GM23248 (cell line): ENCODE results near the gene CACHD1. TPM values are rescaled to one million over a fixed set of nuclear protein-coding genes. Genes with fewer than 3 reads are reported as not detected.

ENCODE experiments used
- DNase-seq: peaks from one replicate; pipeline ENCODE4 v3.0.0-alpha.2; 2015
- H2AFZ ChIP-seq: fragments of 200-600 bp; sonication (generic); 2 replicates; pipeline ENCODE4 v1.6.1; 2016; ENCODE audit warnings: antibody characterized with exemption
- H3F3A ChIP-seq: fragments of 200-600 bp; sonication (generic); 2 replicates; pipeline ENCODE4 v1.6.1; 2016; ENCODE audit warnings: mild to moderate bottlenecking, antibody characterized with exemption, mixed run types; ENCODE audit not compliant: insufficient read depth
- H3K27ac ChIP-seq: fragments of 200-600 bp; sonication (generic); 2 replicates; pipeline ENCODE4 v1.5.1; 2016; ENCODE audit warnings: mild to moderate bottlenecking
- H3K27me3 ChIP-seq: fragments of 200-600 bp; sonication (generic); replicated peaks from 2 replicates; pipeline ENCODE4 v1.6.1; 2016; ENCODE audit warnings: mild to moderate bottlenecking; ENCODE audit not compliant: insufficient read depth
- H3K36me3 ChIP-seq: fragments of 200-600 bp; sonication (generic); 2 replicates; pipeline ENCODE4 v1.6.1; 2016; ENCODE audit warnings: low read depth, mild to moderate bottlenecking
- H3K4me1 ChIP-seq: fragments of 200-600 bp; sonication (generic); 2 replicates; pipeline ENCODE4 v1.6.1; 2016; ENCODE audit warnings: mild to moderate bottlenecking; ENCODE audit not compliant: insufficient read depth
- H3K4me2 ChIP-seq: fragments of 200-600 bp; sonication (generic); one replicate; pipeline ENCODE4 v1.6.1; 2016; ENCODE audit warnings: mild to moderate bottlenecking; ENCODE audit not compliant: unreplicated experiment
- H3K4me3 ChIP-seq: fragments of 200-600 bp; sonication (generic); 2 replicates; pipeline ENCODE4 v1.5.1; 2016; ENCODE audit warnings: mild to moderate bottlenecking
- H3K79me2 ChIP-seq: fragments of 200-600 bp; sonication (generic); 2 replicates; pipeline ENCODE4 v1.6.1; 2016; ENCODE audit warnings: mild to moderate bottlenecking; ENCODE audit not compliant: insufficient read depth
- H3K9ac ChIP-seq: fragments of 200-600 bp; sonication (generic); 2 replicates; pipeline ENCODE4 v1.6.1; 2016; ENCODE audit warnings: mild to moderate bottlenecking
- H3K9me2 ChIP-seq: fragments of 200-600 bp; sonication (generic); 2 replicates; pipeline ENCODE4 v1.6.1; 2016; ENCODE audit warnings: mixed run types, mild to moderate bottlenecking, moderate library complexity; ENCODE audit not compliant: insufficient read depth
- H3K9me3 ChIP-seq: fragments of 200-600 bp; sonication (generic); one replicate; pipeline ENCODE4 v1.6.1; 2017; ENCODE audit warnings: low read depth
- H4K20me1 ChIP-seq: fragments of 200-600 bp; sonication (generic); 2 replicates; pipeline ENCODE4 v1.6.0; 2016; ENCODE audit not compliant: insufficient read depth
- EZH2 ChIP-seq: fragments of 200-600 bp; sonication (generic); IDR thresholded peaks from 2 replicates; pipeline ENCODE4 v1.6.1; 2018; ENCODE audit warnings: antibody characterized with exemption, mild to moderate bottlenecking; ENCODE audit not compliant: insufficient read depth, poor library complexity, severe bottlenecking
- EZH2phosphoT487 ChIP-seq: fragments of 200-600 bp; sonication (generic); IDR thresholded peaks from 2 replicates; pipeline ENCODE4 v1.6.1; 2018; ENCODE audit warnings: antibody characterized with exemption, moderate library complexity, mild to moderate bottlenecking, low read depth; ENCODE audit not compliant: insufficient read depth
- WGBS, 2 experiments: methylation state at CpG; one replicate each; pipeline ENCODE4 v1.1.6; 2015 to 2017; ENCODE audit warnings: low lambda C conversion rate in 2 of 2, low coverage in 1 of 2; ENCODE audit errors: missing lambda C conversion rate in 2 of 2; 5-methylcytosine and 5-hydroxymethylcytosine counted together
- in situ Hi-C: fragments of 300-500 bp; cut with MboI; formaldehyde crosslinking; loops from 2 replicates; pipeline ENCODE4 v1.15.0; 2020
- polyA plus RNA-seq: library from polyadenylated mRNA; unstranded; fragments of >200 nt; fragmentation: Nextera tagmentation; extraction: Ambion mirVana; gene quantifications from 2 replicates; pipeline ENCODE4 v1.2.1, GENCODE V29; 2016
- total RNA-seq: library from RNA; depleted of rRNA; stranded (reverse); fragments of >200 nt; shearing (Covaris generic); gene quantifications from 2 replicates; pipeline ENCODE4 v1.2.3, GENCODE V29; 2014

Gene CACHD1
- total and polyA plus RNA-seq, 2 experiments from 2014 or later = 1.9 to 9.3 TPM

GRCh38 chr1:64482720-64483119, 12.8 kb downstream of the CACHD1 start:
- Histone ChIP-seq H4K20me1 (no peaks in the 10 kb centered on the region), H3K4me3 (no peak overlapping the region), H3F3A (no peaks in the 10 kb centered on the region), H3K27me3 (no peaks in the 10 kb centered on the region), H3K9me3 (no peaks in the 10 kb centered on the region), H3K9ac (no peak overlapping the region), H3K79me2 (peaks cover 12% of the 10 kb centered on the region; the same call in 1 of the 2 replicates), H2AFZ (no peak overlapping the region), H3K36me3 (no peaks in the 10 kb centered on the region), H3K27ac (no peak overlapping the region), H3K4me2 (no peak overlapping the region), H3K9me2 (no peaks in the 10 kb centered on the region), H3K4me1 (no peaks in the 10 kb centered on the region)
- peak; percentile 21 for DNase-seq
- in situ Hi-C loops = no loop called here
- no peak for TF ChIP-seq EZH2
- no peak for TF ChIP-seq EZH2phosphoT487
- WGBS, 2 experiments = 86 to 100% methylated on average over 1 of the region's 1 CpG

GRCh38 chr1:64483731-64484414, 13.9 kb downstream of the CACHD1 start:
- DNase-seq = no peak
- Histone ChIP-seq H3K4me2 (no peak overlapping the region), H3K9ac (no peak overlapping the region), H3K9me2 (no peaks in the 10 kb centered on the region), H3K79me2 (peaks cover 3% of the 10 kb centered on the region; the same call in 1 of the 2 replicates), H3K4me1 (no peaks in the 10 kb centered on the region), H3F3A (no peaks in the 10 kb centered on the region), H4K20me1 (no peaks in the 10 kb centered on the region), H3K4me3 (no peak overlapping the region), H2AFZ (no peak overlapping the region), H3K9me3 (no peaks in the 10 kb centered on the region), H3K36me3 (no peaks in the 10 kb centered on the region), H3K27ac (no peak overlapping the region), H3K27me3 (no peaks in the 10 kb centered on the region)
- in situ Hi-C loops = no loop called here
- TF ChIP-seq EZH2 (no peak), EZH2phosphoT487 (no peak)
- 91 to 95% methylated on average over 7 of the region's 7 CpGs for WGBS, 2 experiments

DNA sequence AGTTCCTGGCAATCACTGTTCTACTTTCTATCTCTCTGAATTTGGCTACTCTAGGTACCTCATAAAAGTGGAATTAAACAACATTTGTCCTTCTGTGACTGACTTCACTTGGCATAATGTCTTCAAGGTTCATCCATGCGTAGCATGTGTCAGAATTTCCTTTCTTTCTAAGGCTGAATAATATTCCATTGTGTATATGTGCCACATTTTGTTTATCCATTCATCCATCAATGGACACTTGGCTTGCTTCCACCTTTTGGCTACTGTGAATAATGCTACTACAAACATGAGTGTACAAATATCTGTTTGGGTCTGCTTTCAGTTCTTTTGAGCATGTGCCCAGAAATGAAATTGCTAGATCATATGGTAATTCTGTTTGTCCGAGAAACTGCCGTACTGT, 14.7 kb downstream of the CACHD1 start:
- H3K27me3 ChIP-seq = no peaks in the 10 kb centered on the region
- H2AFZ ChIP-seq = no peak overlapping the region
- no peaks in the 10 kb centered on the region; the same call in 1 of the 2 replicates for H3K79me2 ChIP-seq
- no peaks in the 10 kb centered on the region for H3K9me3 ChIP-seq
- H3K27ac ChIP-seq = no peak overlapping the region
- no peaks in the 10 kb centered on the region for H3K4me1 ChIP-seq
- H3K9ac ChIP-seq = no peak overlapping the region
- no peaks in the 10 kb centered on the region for H3K36me3 ChIP-seq
- no peaks in the 10 kb centered on the region for H4K20me1 ChIP-seq
- no peak for DNase-seq
- no peaks in the 10 kb centered on the region for H3K9me2 ChIP-seq
- TF ChIP-seq EZH2 (no peak), EZH2phosphoT487 (no peak)
- 69 to 72% methylated on average over 3 of the region's 3 CpGs for WGBS, 2 experiments
- H3F3A ChIP-seq = no peaks in the 10 kb centered on the region
- no peak overlapping the region for H3K4me3 ChIP-seq
- no peak overlapping the region for H3K4me2 ChIP-seq
- in situ Hi-C loops = no loop called here

GRCh38 chr1:64486193-64486592, 16.3 kb downstream of the CACHD1 start:
- Histone ChIP-seq H3K4me2 (no peak overlapping the region), H3F3A (no peaks in the 10 kb centered on the region), H3K4me3 (no peak overlapping the region), H3K9me3 (no peaks in the 10 kb centered on the region), H3K36me3 (no peaks in the 10 kb centered on the region), H4K20me1 (no peaks in the 10 kb centered on the region), H3K9me2 (no peaks in the 10 kb centered on the region), H3K79me2 (no peaks in the 10 kb centered on the region; the same call in 1 of the 2 replicates), H3K27ac (no peak overlapping the region), H3K4me1 (no peaks in the 10 kb centered on the region), H2AFZ (no peak overlapping the region), H3K9ac (no peak overlapping the region), H3K27me3 (no peaks in the 10 kb centered on the region)
- TF ChIP-seq EZH2 = no peak
- no peak for TF ChIP-seq EZH2phosphoT487
- WGBS, 2 experiments = 82 to 90% methylated on average over 7 of the region's 7 CpGs
- DNase-seq = no peak
- in situ Hi-C loops = no loop called here

- no peak overlapping the region for H3K4me3 ChIP-seq
- WGBS, 2 experiments = 100% methylated on average over 1 of the region's 1 CpG
- no peak overlapping the region for H2AFZ ChIP-seq
- H3K4me1 ChIP-seq = no peaks in the 10 kb centered on the region
- no peak for DNase-seq
- no peaks in the 10 kb centered on the region for H3K9me2 ChIP-seq
- no peak overlapping the region for H3K4me2 ChIP-seq
- H3K9ac ChIP-seq = no peak overlapping the region
- H3K9me3 ChIP-seq = no peaks in the 10 kb centered on the region
- no peaks in the 10 kb centered on the region; the same call in 1 of the 2 replicates for H3K79me2 ChIP-seq
- no peak overlapping the region for H3K27ac ChIP-seq
- no peak for TF ChIP-seq EZH2
- no peak for TF ChIP-seq EZH2phosphoT487
- no peaks in the 10 kb centered on the region for H3K36me3 ChIP-seq
- H4K20me1 ChIP-seq = no peaks in the 10 kb centered on the region
- no peaks in the 10 kb centered on the region for H3F3A ChIP-seq
- H3K27me3 ChIP-seq = no peaks in the 10 kb centered on the region
- in situ Hi-C loops = no loop called here
These were observed 17.1 kb downstream of the CACHD1 start for GRCh38 chr1:64487061-64487460.
